SK-N-SH (cell line): Measurements from ENCODE around the gene SLCO4A1. TPM values are rescaled to one million over a fixed set of nuclear protein-coding genes. Genes with fewer than 3 reads are reported as not detected.

Source experiments
- CTCF ChIA-PET: fragments of 300-600, 350-600 bp; formaldehyde crosslinking; extraction: SDS; loops from one replicate; lab custom pipeline; 2021; lab: Yijun Ruan, JAX
- POLR2A ChIA-PET: fragments of 350-600 bp; sonication (Branson Sonifier 250); formaldehyde crosslinking; extraction: SDS; loops from one replicate; lab custom pipeline; 2020; ENCODE audit warnings: antibody characterized with exemption, inconsistent platforms; lab: Yijun Ruan, JAX
- DNase-seq: peaks from one replicate; pipeline ENCODE4 v3.0.0; 2012
- H2AFZ ChIP-seq: fragments of 200-600 bp; sonication (generic); 2 replicates; pipeline ENCODE4 v1.8.1; 2016; ENCODE audit warnings: antibody characterized with exemption, mild to moderate bottlenecking, low read depth
- H3F3A ChIP-seq: fragments of 200-600 bp; sonication (generic); replicated peaks from 2 replicates; pipeline ENCODE3; 2016; ENCODE audit warnings: antibody characterized with exemption, mild to moderate bottlenecking; ENCODE audit not compliant: insufficient read depth
- H3K27ac ChIP-seq, 2 experiments: fragments of 200-500 bp in 1 of 2; fragments of 200-600 bp in 1 of 2; sonication (Bioruptor generic) in 1 of 2; sonication (generic), shearing (Covaris generic) in 1 of 2; 2 replicates each; pipeline versions ENCODE4 v1.5.1 to v1.6.1; 2014 to 2016; ENCODE audit warnings: low read depth in 2 of 2, inconsistent platforms in 1 of 2, low read length in 1 of 2, mild to moderate bottlenecking in 1 of 2, mixed read lengths in 1 of 2
- H3K27me3 ChIP-seq: fragments of 200-600 bp; sonication (generic), shearing (Covaris generic); 2 replicates; pipeline ENCODE4 v1.6.1; 2016; ENCODE audit warnings: mixed run types; ENCODE audit not compliant: insufficient read depth
- H3K36me3 ChIP-seq, 2 experiments: fragments of 200-500 bp in 1 of 2; fragments of 200-600 bp in 1 of 2; sonication (Bioruptor generic) in 1 of 2; sonication (generic) in 1 of 2; replicated peaks in 1 of 2; 2 replicates each; pipeline versions ENCODE3 to v1.5.1; 2014 to 2016; ENCODE audit warnings: low read length in 1 of 2, mild to moderate bottlenecking in 1 of 2; ENCODE audit not compliant: insufficient read depth in 2 of 2, control insufficient read depth in 1 of 2
- H3K4me1 ChIP-seq, 2 experiments: fragments of 200-500 bp in 1 of 2; fragments of 200-600 bp in 1 of 2; sonication (Bioruptor generic) in 1 of 2; sonication (generic), shearing (Covaris generic) in 1 of 2; 2 replicates each; pipeline versions ENCODE4 v1.5.1 to v1.6.1; 2014 to 2016; ENCODE audit warnings: low read depth in 1 of 2, low read length in 1 of 2, mixed run types in 1 of 2; ENCODE audit not compliant: insufficient read depth in 2 of 2, control insufficient read depth in 1 of 2
- H3K4me2 ChIP-seq: fragments of 200-600 bp; sonication (generic), shearing (Covaris generic); 2 replicates; pipeline ENCODE4 v1.6.1; 2017; ENCODE audit warnings: mixed run types
- H3K4me3 ChIP-seq, 2 experiments: fragments of 200-500 bp in 1 of 2; fragments of 200-600 bp in 1 of 2; sonication (Bioruptor generic) in 1 of 2; sonication (generic), shearing (Covaris generic) in 1 of 2; 2 replicates each; pipeline versions ENCODE4 v1.5.1 to v1.8.1; 2014 to 2016; ENCODE audit warnings: low read depth in 2 of 2, inconsistent platforms in 1 of 2, low read length in 1 of 2, mild to moderate bottlenecking in 1 of 2, mixed read lengths in 1 of 2, moderate library complexity in 1 of 2
- H3K79me2 ChIP-seq: fragments of 200-600 bp; sonication (generic); 2 replicates; pipeline ENCODE4 v1.8.1; 2017; ENCODE audit warnings: mild to moderate bottlenecking; ENCODE audit not compliant: insufficient read depth
- H3K9ac ChIP-seq: fragments of 200-600 bp; sonication (generic); 2 replicates; pipeline ENCODE4 v1.6.1; 2017; ENCODE audit warnings: mixed run types
- H3K9me2 ChIP-seq: fragments of 200-600 bp; sonication (generic); 2 replicates; pipeline ENCODE4 v1.6.1; 2017; ENCODE audit warnings: mixed run types
- H3K9me3 ChIP-seq: fragments of 200-600 bp; sonication (generic); 2 replicates; pipeline ENCODE4 v1.6.1; 2017; ENCODE audit warnings: mixed run types, mild to moderate bottlenecking, moderate library complexity
- H4K20me1 ChIP-seq: fragments of 200-600 bp; sonication (generic); 2 replicates; pipeline ENCODE4 v1.6.1; 2017; ENCODE audit warnings: mild to moderate bottlenecking, mixed run types; ENCODE audit not compliant: insufficient read depth
- ELF1 ChIP-seq: IDR thresholded peaks from 2 replicates; pipeline ENCODE4 v1.4.0; 2012
- EP300 ChIP-seq, 2 experiments: IDR thresholded peaks; 2 replicates each; pipeline versions ENCODE4 v1.4.0 to v1.6.1; 2012; ENCODE audit warnings: borderline replicate concordance in 1 of 2, low read depth in 1 of 2, low read length in 1 of 2
- FOXM1 ChIP-seq: IDR thresholded peaks from 2 replicates; pipeline ENCODE4 v1.4.0; 2012; ENCODE audit warnings: low read depth, mild to moderate bottlenecking
- GABPA ChIP-seq: IDR thresholded peaks from 2 replicates; pipeline ENCODE4 v1.4.0; 2012; ENCODE audit warnings: low read depth, mild to moderate bottlenecking
- JUND ChIP-seq: IDR thresholded peaks from 2 replicates; pipeline ENCODE4 v1.4.0; 2012
- MEF2A ChIP-seq: IDR thresholded peaks from 2 replicates; pipeline ENCODE4 v1.4.0; 2012; ENCODE audit warnings: low read depth, borderline replicate concordance
- NFIC ChIP-seq: IDR thresholded peaks from 2 replicates; pipeline ENCODE4 v1.4.0; 2012; ENCODE audit warnings: borderline replicate concordance
- PBX3 ChIP-seq: IDR thresholded peaks from 2 replicates; pipeline ENCODE4; 2012
- POLR2AphosphoS5 ChIP-seq: IDR thresholded peaks from 2 replicates; pipeline ENCODE4 v1.6.1; 2012; ENCODE audit warnings: low read depth, low read length
- RAD21 ChIP-seq: IDR thresholded peaks from 2 replicates; pipeline ENCODE4 v1.6.1; 2012; ENCODE audit warnings: mild to moderate bottlenecking, low read length
- RCOR1 ChIP-seq: fragments of 150-350 bp; IDR thresholded peaks from 2 replicates; pipeline ENCODE4 v1.6.1; 2017; ENCODE audit warnings: antibody characterized with exemption, low read length
- SMC3 ChIP-seq: IDR thresholded peaks from 2 replicates; pipeline ENCODE4 v1.6.1; 2012; ENCODE audit warnings: low read depth, low read length, improper control_type of control experiment
- TCF12 ChIP-seq: IDR thresholded peaks from 2 replicates; pipeline ENCODE4 v1.4.0; 2012
- TEAD4 ChIP-seq: IDR thresholded peaks from 2 replicates; pipeline ENCODE4 v1.4.0; 2012; ENCODE audit warnings: mild to moderate bottlenecking, borderline replicate concordance; ENCODE audit not compliant: insufficient read depth
- USF1 ChIP-seq: IDR thresholded peaks from 2 replicates; pipeline ENCODE4 v1.4.0; 2012; ENCODE audit warnings: low read depth, borderline replicate concordance
- whole genome bisulfite sequencing: methylation state at CpG from one replicate; pipeline ENCODE4 v1.1.6; 2017; ENCODE audit warnings: low lambda C conversion rate; 5-methylcytosine and 5-hydroxymethylcytosine counted together
- polyA plus RNA-seq, 3 experiments: library from polyadenylated mRNA; depleted of rRNA; stranded (reverse); fragments of >200 nt; gene quantifications; 2 replicates each; pipeline ENCODE4 v1.2.3, GENCODE V29; 2012
- TF ChIP-seq, protein P1 (sequence below): IDR thresholded peaks from 2 replicates; pipeline ENCODE4 v1.4.0; 2012; ENCODE audit warnings: low read depth, borderline replicate concordance
- TF ChIP-seq, protein P2 (sequence below): IDR thresholded peaks from 2 replicates; pipeline ENCODE4 v1.6.1; 2012; ENCODE audit warnings: mild to moderate bottlenecking, low read depth, low read length, moderate library complexity

SLCO4A1 gene
- polyA plus RNA-seq, 1 of the 3 experiments (the other 2 are of a cell fraction), result 0.33 TPM

- Histone ChIP-seq H3K9me2 (no peaks in the 10 kb centered on the region), H3K27ac (no peak overlapping the region), H3K4me3 (no peak overlapping the region), H3K27me3 (no peaks in the 10 kb centered on the region), H3K79me2 (no peaks in the 10 kb centered on the region), H3K4me2 (no peak overlapping the region), H3F3A (peaks cover 4% of the 10 kb centered on the region), H2AFZ (no peak overlapping the region), H3K9me3 (peaks cover 14% of the 10 kb centered on the region; the same call in 1 of the 2 replicates), H4K20me1 (no peaks in the 10 kb centered on the region), H3K9ac (no peak overlapping the region), H3K4me1 (peaks cover 0 to 1% of the 10 kb centered on the region in 2 experiments; a peak in 1 of 4 replicates), H3K36me3 (no peaks in the 10 kb centered on the region)
- WGBS, result 63% methylated on average over 12 of the region's 12 CpGs
- DNase-seq, result no peak
- ChIA-PET CTCF (interaction anchor here (0.8 to 0.9 kb wide), 2 partner anchors 10 to 72 kb away, joined by 3 to 4 read pairs; partner anchors contain the start of gene NTSR1), POLR2A (no interaction called here)
- TF ChIP-seq FOXM1, result no peak
- TF ChIP-seq MEF2A, result no peak
- no peak for TF ChIP-seq TEAD4
- TF ChIP-seq EP300 (IDR thresholded peaks at IDR 0.05; ENCODE audit: borderline replicate concordance in 1 of 2, low read depth in 1 of 2, low read length in 1 of 2), result no peak
- no peak for TF ChIP-seq USF1
- TF ChIP-seq JUND, result no peak
Observed at GRCh38 chr20:62718546-62718945, 76.2 kb downstream of the SLCO4A1 start.

DNA sequence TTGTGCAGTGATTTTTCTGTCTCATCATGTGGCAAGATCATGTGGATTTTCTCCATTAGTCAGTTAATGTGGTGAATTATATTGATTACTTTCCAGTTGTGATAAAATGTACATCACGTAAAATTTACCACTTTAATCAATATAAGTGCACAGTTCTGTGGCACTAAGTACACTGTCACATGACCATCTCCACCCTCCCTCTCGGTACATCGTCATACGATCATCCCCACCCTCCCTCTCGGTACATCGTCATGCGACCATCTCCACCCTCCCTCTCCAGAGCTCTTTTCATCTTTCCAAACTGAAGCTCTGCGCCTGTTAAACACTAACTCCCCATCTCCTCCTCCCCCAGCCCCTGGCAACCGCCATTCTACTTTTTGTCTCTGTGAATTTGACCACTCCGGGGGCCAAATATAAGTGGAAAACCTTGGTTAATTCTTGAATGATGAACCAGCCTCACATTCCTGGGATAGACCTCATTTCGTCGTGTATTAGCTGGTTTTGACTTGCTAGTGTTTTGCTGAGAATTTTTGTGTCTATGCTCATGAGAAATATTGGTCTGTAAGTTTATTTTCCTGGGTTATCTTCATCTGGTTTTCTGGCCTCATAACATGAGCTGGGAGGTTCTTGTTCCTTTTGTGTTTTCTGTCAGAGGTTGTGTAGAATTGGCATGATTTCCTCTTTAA lies 77.1 kb downstream of the SLCO4A1 start:
- Histone ChIP-seq H3K36me3 (no peaks in the 10 kb centered on the region), H3K9me3 (peaks cover 14% of the 10 kb centered on the region; the same call in 1 of the 2 replicates), H3K9me2 (no peaks in the 10 kb centered on the region), H4K20me1 (no peaks in the 10 kb centered on the region), H3K27me3 (no peaks in the 10 kb centered on the region), H3K79me2 (no peaks in the 10 kb centered on the region), H3K9ac (no peak overlapping the region), H3K4me1 (no peaks in the 10 kb centered on the region; a peak in 1 of 4 replicates), H3K4me3 (no peak overlapping the region), H3K4me2 (no peak overlapping the region), H3K27ac (no peak overlapping the region), H3F3A (peaks cover 4% of the 10 kb centered on the region), H2AFZ (no peak overlapping the region)
- POLR2A ChIA-PET, result no interaction called here
- 68% methylated on average over 12 of the region's 12 CpGs for WGBS
- no peak for DNase-seq
- TF ChIP-seq RAD21 (no peak), ELF1 (no peak), SMC3 (no peak), POLR2AphosphoS5 (no peak), NFIC (no peak), PBX3 (no peak), GABPA (no peak), TCF12 (no peak), RCOR1 (no peak)
- TF ChIP-seq, protein P1, sequence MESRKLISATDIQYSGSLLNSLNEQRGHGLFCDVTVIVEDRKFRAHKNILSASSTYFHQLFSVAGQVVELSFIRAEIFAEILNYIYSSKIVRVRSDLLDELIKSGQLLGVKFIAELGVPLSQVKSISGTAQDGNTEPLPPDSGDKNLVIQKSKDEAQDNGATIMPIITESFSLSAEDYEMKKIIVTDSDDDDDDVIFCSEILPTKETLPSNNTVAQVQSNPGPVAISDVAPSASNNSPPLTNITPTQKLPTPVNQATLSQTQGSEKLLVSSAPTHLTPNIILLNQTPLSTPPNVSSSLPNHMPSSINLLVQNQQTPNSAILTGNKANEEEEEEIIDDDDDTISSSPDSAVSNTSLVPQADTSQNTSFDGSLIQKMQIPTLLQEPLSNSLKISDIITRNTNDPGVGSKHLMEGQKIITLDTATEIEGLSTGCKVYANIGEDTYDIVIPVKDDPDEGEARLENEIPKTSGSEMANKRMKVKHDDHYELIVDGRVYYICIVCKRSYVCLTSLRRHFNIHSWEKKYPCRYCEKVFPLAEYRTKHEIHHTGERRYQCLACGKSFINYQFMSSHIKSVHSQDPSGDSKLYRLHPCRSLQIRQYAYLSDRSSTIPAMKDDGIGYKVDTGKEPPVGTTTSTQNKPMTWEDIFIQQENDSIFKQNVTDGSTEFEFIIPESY, result no peak
- TF ChIP-seq, protein P2, sequence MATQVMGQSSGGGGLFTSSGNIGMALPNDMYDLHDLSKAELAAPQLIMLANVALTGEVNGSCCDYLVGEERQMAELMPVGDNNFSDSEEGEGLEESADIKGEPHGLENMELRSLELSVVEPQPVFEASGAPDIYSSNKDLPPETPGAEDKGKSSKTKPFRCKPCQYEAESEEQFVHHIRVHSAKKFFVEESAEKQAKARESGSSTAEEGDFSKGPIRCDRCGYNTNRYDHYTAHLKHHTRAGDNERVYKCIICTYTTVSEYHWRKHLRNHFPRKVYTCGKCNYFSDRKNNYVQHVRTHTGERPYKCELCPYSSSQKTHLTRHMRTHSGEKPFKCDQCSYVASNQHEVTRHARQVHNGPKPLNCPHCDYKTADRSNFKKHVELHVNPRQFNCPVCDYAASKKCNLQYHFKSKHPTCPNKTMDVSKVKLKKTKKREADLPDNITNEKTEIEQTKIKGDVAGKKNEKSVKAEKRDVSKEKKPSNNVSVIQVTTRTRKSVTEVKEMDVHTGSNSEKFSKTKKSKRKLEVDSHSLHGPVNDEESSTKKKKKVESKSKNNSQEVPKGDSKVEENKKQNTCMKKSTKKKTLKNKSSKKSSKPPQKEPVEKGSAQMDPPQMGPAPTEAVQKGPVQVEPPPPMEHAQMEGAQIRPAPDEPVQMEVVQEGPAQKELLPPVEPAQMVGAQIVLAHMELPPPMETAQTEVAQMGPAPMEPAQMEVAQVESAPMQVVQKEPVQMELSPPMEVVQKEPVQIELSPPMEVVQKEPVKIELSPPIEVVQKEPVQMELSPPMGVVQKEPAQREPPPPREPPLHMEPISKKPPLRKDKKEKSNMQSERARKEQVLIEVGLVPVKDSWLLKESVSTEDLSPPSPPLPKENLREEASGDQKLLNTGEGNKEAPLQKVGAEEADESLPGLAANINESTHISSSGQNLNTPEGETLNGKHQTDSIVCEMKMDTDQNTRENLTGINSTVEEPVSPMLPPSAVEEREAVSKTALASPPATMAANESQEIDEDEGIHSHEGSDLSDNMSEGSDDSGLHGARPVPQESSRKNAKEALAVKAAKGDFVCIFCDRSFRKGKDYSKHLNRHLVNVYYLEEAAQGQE, result no peak
- CTCF ChIA-PET, result interaction anchor here (0.9 kb wide), 1 partner anchor 72 kb away, joined by 4 read pairs; no protein-coding TSS in a partner anchor
